HG02642 (cell line): Measurements from ENCODE around the gene DFFB.
"Not testable (repeated sequence)": the region's sequence is repeated elsewhere in the genome, so short reads cannot be mapped to it uniquely, and the experiment has no call there.

Experiments used
- ATAC-seq: cut with Tn5 transposase; IDR thresholded peaks from one replicate; pipeline ENCODE4 v1.9.1; 2021; ENCODE audit warnings: mild to moderate bottlenecking; ENCODE audit not compliant: unreplicated experiment, poor library complexity

The DFFB gene

GRCh38 chr1:3856923-3857790, at the start of gene DFFB, which contains the start of gene CEP104:
TSS of gene DFFB (plus strand) at chr1:3857476. CDS start at chr1:3857604, 128 bp downstream.
TSS of gene CEP104 (minus strand) at chr1:3857211. CDS start at chr1:3852407, 4,804 bp downstream.
- ATAC-seq: peak; percentile 97

- ATAC-seq: no peak
These were observed 49.5 kb upstream of the DFFB start for GRCh38 chr1:3807769-3808168.

GRCh38 chr1:3809680-3810079, 47.6 kb upstream of the DFFB start:
- no peak for ATAC-seq

- not testable (repeated sequence) for ATAC-seq
These were observed 47.0 kb upstream of the DFFB start for GRCh38 chr1:3810149-3810761.

GRCh38 chr1:3811595-3811911, 45.7 kb upstream of the DFFB start:
- ATAC-seq: no peak

- no peak for ATAC-seq
These were observed 43.2 kb upstream of the DFFB start for GRCh38 chr1:3814065-3814464.

GRCh38 chr1:3814771-3815561, 42.3 kb upstream of the DFFB start:
- no peak for ATAC-seq

- ATAC-seq: no peak
These were observed 40.7 kb upstream of the DFFB start for GRCh38 chr1:3816331-3817137.

GRCh38 chr1:3817138-3817740, 40.0 kb upstream of the DFFB start:
- no peak for ATAC-seq

GRCh38 chr1:3817821-3818597, 39.3 kb upstream of the DFFB start:
- no peak for ATAC-seq

- no peak for ATAC-seq
These were observed 37.5 kb upstream of the DFFB start for GRCh38 chr1:3819771-3820200.

- ATAC-seq: no peak
These were observed 37.0 kb upstream of the DFFB start for GRCh38 chr1:3820316-3820715.

- ATAC-seq: no peak
These were observed 36.3 kb upstream of the DFFB start for GRCh38 chr1:3821004-3821403.

GRCh38 chr1:3821447-3821846, 35.8 kb upstream of the DFFB start:
- no peak for ATAC-seq

- ATAC-seq: no peak
These were observed 35.4 kb upstream of the DFFB start for GRCh38 chr1:3821908-3822307.

GRCh38 chr1:3822421-3822820, 34.9 kb upstream of the DFFB start:
- ATAC-seq: no peak

GRCh38 chr1:3824650-3825049, 32.6 kb upstream of the DFFB start:
- ATAC-seq: no peak

- no peak for ATAC-seq
These were observed 31.9 kb upstream of the DFFB start for GRCh38 chr1:3825356-3825755.

GRCh38 chr1:3827813-3828307, 29.4 kb upstream of the DFFB start:
- no peak for ATAC-seq
